Panc1 (cell line): ENCODE data around the gene MAPK8IP2. TPM values are rescaled to one million over a fixed set of nuclear protein-coding genes. Genes with fewer than 3 reads are reported as not detected.
"Not testable (repeated sequence)": the region's sequence is repeated elsewhere in the genome, so short reads cannot be mapped to it uniquely, and the experiment has no call there.

ENCODE experiments used
- ATAC-seq: fragments of 200-7000 bp; cut with Tn5 transposase; 2 replicates; pipeline ENCODE4 v1.9.1; 2020; ENCODE audit warnings: mild to moderate bottlenecking, moderate library complexity
- BruUV-seq: library from RNA; stranded (reverse); fragments of 400-500 nt; replicated peaks from 2 replicates; lab custom pipeline; 2021; lab: Mats Ljungman, UMichigan
- CTCF ChIA-PET: fragments of 300-600 bp; sonication (Branson Sonifier 250); formaldehyde crosslinking; loops from one replicate; lab custom pipeline; 2022; ENCODE audit warnings: antibody characterized with exemption; lab: Charles Lee
- POLR2A ChIA-PET: fragments of 300-600 bp; sonication (Branson Sonifier 250); formaldehyde crosslinking; loops from one replicate; lab custom pipeline; 2022; ENCODE audit warnings: antibody characterized with exemption; lab: Charles Lee
- DNase-seq: peaks from one replicate; pipeline ENCODE4 v3.0.0-alpha.2; 2010; ENCODE audit warnings: low read depth, low spot score
- H3K27ac ChIP-seq: 2 replicates; pipeline ENCODE4 v1.5.1; 2011; ENCODE audit warnings: mild to moderate bottlenecking, low read length, inconsistent platforms
- H3K27me3 ChIP-seq: fragments of 200-500 bp; sonication (Bioruptor generic); 2 replicates; pipeline ENCODE4 v1.6.0; 2014; ENCODE audit warnings: low read length, inconsistent platforms; ENCODE audit not compliant: control insufficient read depth, insufficient read depth
- H3K36me3 ChIP-seq: fragments of 200-500 bp; sonication (Bioruptor generic); 2 replicates; pipeline ENCODE4 v1.5.1; 2014; ENCODE audit warnings: inconsistent platforms, mild to moderate bottlenecking, low read length, moderate library complexity; ENCODE audit not compliant: control insufficient read depth, insufficient read depth
- H3K4me1 ChIP-seq: 2 replicates; pipeline ENCODE4 v1.5.1; 2011; ENCODE audit warnings: inconsistent platforms, mild to moderate bottlenecking, low read length, moderate library complexity; ENCODE audit not compliant: control insufficient read depth, insufficient read depth
- H3K4me3 ChIP-seq, 2 experiments: 2 replicates each; pipeline ENCODE4 v1.5.1; 2011 to 2012; ENCODE audit warnings: low read depth in 2 of 2, low read length in 2 of 2, mild to moderate bottlenecking in 2 of 2, inconsistent platforms in 1 of 2, moderate library complexity in 1 of 2
- H3K9me3 ChIP-seq: fragments of 200-500 bp; sonication (Bioruptor generic); 2 replicates; pipeline ENCODE4 v1.5.1; 2014; ENCODE audit warnings: low read depth, mild to moderate bottlenecking, inconsistent platforms, low read length, moderate library complexity; ENCODE audit not compliant: control insufficient read depth, insufficient read depth
- POLR2AphosphoS5 ChIP-seq: IDR thresholded peaks from 2 replicates; pipeline ENCODE4 v1.6.1; 2012; ENCODE audit warnings: mild to moderate bottlenecking, low read depth, low read length, moderate library complexity
- SIN3A ChIP-seq: IDR thresholded peaks from 2 replicates; pipeline ENCODE4 v1.6.1; 2012; ENCODE audit warnings: low read depth, mild to moderate bottlenecking, low read length, moderate library complexity, borderline replicate concordance; ENCODE audit not compliant: insufficient read depth
- TCF7L2 ChIP-seq: IDR thresholded peaks from 2 replicates; pipeline ENCODE4 v1.6.1; 2011; ENCODE audit warnings: mild to moderate bottlenecking, low read depth, low read length, inconsistent platforms
- in situ Hi-C: cut with HindIII; loops from 2 replicates; pipeline ENCODE4 v1.10.0; 2016; ENCODE audit warnings: low sequenced_read_pairs, low pct_unique_long_range_greater_than_20kb
- intact Hi-C: fragments of 100-400 bp; cut with micrococcal nuclease; formaldehyde crosslinking; loops from one replicate; pipeline ENCODE4 v1.10.0; 2022; ENCODE audit not compliant: unreplicated experiment
- total RNA-seq: library from RNA; stranded (reverse); gene quantifications from one replicate; pipeline ENCODE4 v1.2.1, GENCODE V29; 2021; ENCODE audit not compliant: unreplicated experiment
- TF ChIP-seq, protein P1 (sequence below), 2 experiments: IDR thresholded peaks; 2 replicates each; pipeline ENCODE4 v1.6.1; 2011 to 2012; ENCODE audit warnings: low read depth in 2 of 2, control low read depth in 1 of 2, low read length in 1 of 2, mild to moderate bottlenecking in 1 of 2, moderate library complexity in 1 of 2; ENCODE audit not compliant: insufficient read depth in 1 of 2
- TF ChIP-seq, protein P2 (sequence below): fragments of 450-650 bp; IDR thresholded peaks from 2 replicates; pipeline ENCODE4 v1.5.1; 2017; ENCODE audit warnings: mild to moderate bottlenecking

The MAPK8IP2 gene
- total RNA-seq, 1 experiment from 2014 or later = 38.4 TPM

DNA sequence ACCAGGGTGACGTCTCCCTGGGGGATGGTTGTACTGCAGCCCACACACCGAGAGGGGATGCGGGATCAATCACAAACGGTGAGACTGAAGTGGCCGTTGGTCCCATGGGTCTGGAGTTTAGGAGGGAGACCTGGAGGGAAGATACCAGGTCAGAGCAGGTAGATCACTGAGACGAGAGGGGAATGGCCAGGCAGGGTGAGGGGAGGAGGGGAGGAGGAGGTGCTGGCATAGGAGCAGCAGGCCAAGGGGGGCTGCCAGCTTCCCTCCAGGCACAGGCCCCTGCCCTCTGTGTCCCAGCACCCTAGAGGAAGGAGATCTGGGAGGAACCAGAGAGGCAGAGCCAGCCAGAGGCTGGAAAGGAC, 7.0 kb downstream of the MAPK8IP2 start:
- CTCF ChIA-PET = no interaction called here
- H3K4me3 ChIP-seq = no peak overlapping the region
- POLR2A ChIA-PET = no interaction called here
- in situ Hi-C loops (no loop called here), intact Hi-C loops (no loop called here)
- TF ChIP-seq SIN3A = no peak
- TF ChIP-seq, protein P1, sequence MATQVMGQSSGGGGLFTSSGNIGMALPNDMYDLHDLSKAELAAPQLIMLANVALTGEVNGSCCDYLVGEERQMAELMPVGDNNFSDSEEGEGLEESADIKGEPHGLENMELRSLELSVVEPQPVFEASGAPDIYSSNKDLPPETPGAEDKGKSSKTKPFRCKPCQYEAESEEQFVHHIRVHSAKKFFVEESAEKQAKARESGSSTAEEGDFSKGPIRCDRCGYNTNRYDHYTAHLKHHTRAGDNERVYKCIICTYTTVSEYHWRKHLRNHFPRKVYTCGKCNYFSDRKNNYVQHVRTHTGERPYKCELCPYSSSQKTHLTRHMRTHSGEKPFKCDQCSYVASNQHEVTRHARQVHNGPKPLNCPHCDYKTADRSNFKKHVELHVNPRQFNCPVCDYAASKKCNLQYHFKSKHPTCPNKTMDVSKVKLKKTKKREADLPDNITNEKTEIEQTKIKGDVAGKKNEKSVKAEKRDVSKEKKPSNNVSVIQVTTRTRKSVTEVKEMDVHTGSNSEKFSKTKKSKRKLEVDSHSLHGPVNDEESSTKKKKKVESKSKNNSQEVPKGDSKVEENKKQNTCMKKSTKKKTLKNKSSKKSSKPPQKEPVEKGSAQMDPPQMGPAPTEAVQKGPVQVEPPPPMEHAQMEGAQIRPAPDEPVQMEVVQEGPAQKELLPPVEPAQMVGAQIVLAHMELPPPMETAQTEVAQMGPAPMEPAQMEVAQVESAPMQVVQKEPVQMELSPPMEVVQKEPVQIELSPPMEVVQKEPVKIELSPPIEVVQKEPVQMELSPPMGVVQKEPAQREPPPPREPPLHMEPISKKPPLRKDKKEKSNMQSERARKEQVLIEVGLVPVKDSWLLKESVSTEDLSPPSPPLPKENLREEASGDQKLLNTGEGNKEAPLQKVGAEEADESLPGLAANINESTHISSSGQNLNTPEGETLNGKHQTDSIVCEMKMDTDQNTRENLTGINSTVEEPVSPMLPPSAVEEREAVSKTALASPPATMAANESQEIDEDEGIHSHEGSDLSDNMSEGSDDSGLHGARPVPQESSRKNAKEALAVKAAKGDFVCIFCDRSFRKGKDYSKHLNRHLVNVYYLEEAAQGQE (IDR thresholded peaks at IDR 0.05; ENCODE audit: insufficient read depth in 1 of 2, low read depth in 2 of 2, low read length in 1 of 2) = no peak
- TF ChIP-seq TCF7L2 = no peak
- TF ChIP-seq, protein P2, sequence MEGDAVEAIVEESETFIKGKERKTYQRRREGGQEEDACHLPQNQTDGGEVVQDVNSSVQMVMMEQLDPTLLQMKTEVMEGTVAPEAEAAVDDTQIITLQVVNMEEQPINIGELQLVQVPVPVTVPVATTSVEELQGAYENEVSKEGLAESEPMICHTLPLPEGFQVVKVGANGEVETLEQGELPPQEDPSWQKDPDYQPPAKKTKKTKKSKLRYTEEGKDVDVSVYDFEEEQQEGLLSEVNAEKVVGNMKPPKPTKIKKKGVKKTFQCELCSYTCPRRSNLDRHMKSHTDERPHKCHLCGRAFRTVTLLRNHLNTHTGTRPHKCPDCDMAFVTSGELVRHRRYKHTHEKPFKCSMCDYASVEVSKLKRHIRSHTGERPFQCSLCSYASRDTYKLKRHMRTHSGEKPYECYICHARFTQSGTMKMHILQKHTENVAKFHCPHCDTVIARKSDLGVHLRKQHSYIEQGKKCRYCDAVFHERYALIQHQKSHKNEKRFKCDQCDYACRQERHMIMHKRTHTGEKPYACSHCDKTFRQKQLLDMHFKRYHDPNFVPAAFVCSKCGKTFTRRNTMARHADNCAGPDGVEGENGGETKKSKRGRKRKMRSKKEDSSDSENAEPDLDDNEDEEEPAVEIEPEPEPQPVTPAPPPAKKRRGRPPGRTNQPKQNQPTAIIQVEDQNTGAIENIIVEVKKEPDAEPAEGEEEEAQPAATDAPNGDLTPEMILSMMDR = no peak
- TF ChIP-seq POLR2AphosphoS5 = no peak
- ATAC-seq = no peak
- no peaks in the 10 kb centered on the region for H3K9me3 ChIP-seq
- DNase-seq = no peak
- no peaks in the 10 kb centered on the region for H3K4me1 ChIP-seq
- no TSS peak for BruUV-seq
- no peaks in the 10 kb centered on the region for H3K27me3 ChIP-seq
- H3K27ac ChIP-seq = no peak overlapping the region
- no peaks in the 10 kb centered on the region for H3K36me3 ChIP-seq

GRCh38 chr22:50608058-50608840, 7.7 kb downstream of the MAPK8IP2 start:
- in situ Hi-C loops, CTCF ChIA-PET, H3K36me3 ChIP-seq, H3K9me3 ChIP-seq, POLR2A ChIA-PET, BruUV-seq, H3K27ac ChIP-seq, intact Hi-C loops, DNase-seq, H3K4me1 ChIP-seq, H3K27me3 ChIP-seq, ATAC-seq, H3K4me3 ChIP-seq: not testable (repeated sequence)

- no peaks in the 10 kb centered on the region for H3K36me3 ChIP-seq
- intact Hi-C loops = no loop called here
- CTCF ChIA-PET = no interaction called here
- no peak overlapping the region for H3K4me3 ChIP-seq
- peaks cover 7% of the 10 kb centered on the region; the same call in 1 of the 2 replicates for H3K4me1 ChIP-seq
- H3K27ac ChIP-seq = no peak overlapping the region
- no peak for ATAC-seq
- BruUV-seq = no TSS peak
- no peak for DNase-seq
- in situ Hi-C loops = no loop called here
- H3K9me3 ChIP-seq = no peaks in the 10 kb centered on the region
- H3K27me3 ChIP-seq = no peaks in the 10 kb centered on the region
- POLR2A ChIA-PET = no interaction called here
- no peak for TF ChIP-seq POLR2AphosphoS5
- TF ChIP-seq, protein P2 = no peak
- TF ChIP-seq SIN3A = no peak
- TF ChIP-seq TCF7L2 = no peak
- TF ChIP-seq, protein P1 (IDR thresholded peaks at IDR 0.05; ENCODE audit: insufficient read depth in 1 of 2, low read depth in 2 of 2, low read length in 1 of 2) = no peak
Measured at GRCh38 chr22:50608996-50609395, 8.4 kb downstream of the MAPK8IP2 start.
